HG03060 (cell line): ENCODE results near the gene PRICKLE1.
"Not testable (repeated sequence)": the region's sequence is repeated elsewhere in the genome, so short reads cannot be mapped to it uniquely, and the experiment has no call there.

Source experiments
- ATAC-seq: cut with Tn5 transposase; IDR thresholded peaks from one replicate; pipeline ENCODE4 v1.9.1; 2021; ENCODE audit warnings: low read depth, moderate number of reproducible peaks; ENCODE audit not compliant: unreplicated experiment

Gene PRICKLE1

GRCh38 chr12:42564556-42564955, 25.0 kb downstream of the PRICKLE1 start:
- ATAC-seq, result no peak

GRCh38 chr12:42560977-42561376, 28.6 kb downstream of the PRICKLE1 start:
- no peak for ATAC-seq

GRCh38 chr12:42557586-42558172, 31.9 kb downstream of the PRICKLE1 start:
- ATAC-seq, result no peak

GRCh38 chr12:42556917-42557316, 32.6 kb downstream of the PRICKLE1 start:
- no peak for ATAC-seq

- ATAC-seq, result no peak
Measured at GRCh38 chr12:42552822-42553221, 36.7 kb downstream of the PRICKLE1 start.

GRCh38 chr12:42550800-42551199, 38.7 kb downstream of the PRICKLE1 start:
- ATAC-seq, result no peak

GRCh38 chr12:42546709-42547108, 42.8 kb downstream of the PRICKLE1 start:
- ATAC-seq, result no peak

GRCh38 chr12:42541965-42542364, 47.6 kb downstream of the PRICKLE1 start:
- no peak for ATAC-seq

- ATAC-seq, result not testable (repeated sequence)
Measured at GRCh38 chr12:42541308-42541707, 48.2 kb downstream of the PRICKLE1 start.

- no peak for ATAC-seq
Measured at GRCh38 chr12:42539696-42540095, 49.9 kb downstream of the PRICKLE1 start.

- no peak for ATAC-seq
Measured at GRCh38 chr12:42538203-42538602, 51.3 kb downstream of the PRICKLE1 start.

GRCh38 chr12:42534184-42534838, 55.2 kb downstream of the PRICKLE1 start:
- ATAC-seq, result no peak

- ATAC-seq, result no peak
Measured at GRCh38 chr12:42530284-42530683, 59.3 kb downstream of the PRICKLE1 start.

- no peak for ATAC-seq
Measured at GRCh38 chr12:42525444-42525843, 64.1 kb downstream of the PRICKLE1 start.

GRCh38 chr12:42524716-42525115, 64.8 kb downstream of the PRICKLE1 start:
- ATAC-seq, result no peak

- ATAC-seq, result no peak
Measured at GRCh38 chr12:42516573-42516972, 73.0 kb downstream of the PRICKLE1 start.

- no peak for ATAC-seq
Measured at GRCh38 chr12:42511656-42512055, 77.9 kb downstream of the PRICKLE1 start.

GRCh38 chr12:42510823-42511222, 78.7 kb downstream of the PRICKLE1 start:
- ATAC-seq, result no peak

GRCh38 chr12:42508913-42509460, 80.6 kb downstream of the PRICKLE1 start:
- no peak for ATAC-seq

- ATAC-seq, result no peak
Measured at GRCh38 chr12:42507565-42507964, 82.0 kb downstream of the PRICKLE1 start.

- no peak for ATAC-seq
Measured at GRCh38 chr12:42507081-42507480, 82.5 kb downstream of the PRICKLE1 start.

GRCh38 chr12:42504049-42504448, 85.5 kb downstream of the PRICKLE1 start:
- no peak for ATAC-seq
